ENCODE data around the gene ANKRD13D. TPM values are rescaled to one million over a fixed set of nuclear protein-coding genes. Genes with fewer than 3 reads are reported as not detected.

Gene ANKRD13D
- total and polyA plus RNA-seq, 2 donors from 2014 or later, result 21.9 to 68.3 TPM

GRCh38 chr11:67283481-67283963 lies 5.6 kb upstream of the ANKRD13D start:
- TF ChIP-seq CTCF (IDR thresholded peaks at IDR 0.05; ENCODE audit: borderline replicate concordance, extremely low read depth, insufficient read depth), result no peak
- DNase-seq, result no peak
- Histone ChIP-seq H3K27me3 (ENCODE audit: control insufficient read depth, insufficient read depth, low read length) (no peaks in the 10 kb centered on the region), H3K4me1 (ENCODE audit: control insufficient read depth in 2 of 3, insufficient read depth in 2 of 3, low read depth in 1 of 3, low read length in 3 of 3) (peaks cover 0 to 20% (median 12%) of the 10 kb centered on the region in 3 donors), H3K36me3 (ENCODE audit: control insufficient read depth in 2 of 3, insufficient read depth in 3 of 3, low read length in 3 of 3) (peaks cover 0 to 48% (median 23%) of the 10 kb centered on the region in 3 donors), H3K4me3 (ENCODE audit: low read length in 3 of 3) (no peak overlapping the region), H3K27ac (ENCODE audit: low read depth in 2 of 2, low read length in 2 of 2) (no peak overlapping the region), H3K9me3 (ENCODE audit: control insufficient read depth in 2 of 3, insufficient read depth in 1 of 3, low read length in 3 of 3) (no peaks in the 10 kb centered on the region), H3K9ac (ENCODE audit: low read length in 3 of 3) (no peak overlapping the region)
- FAIRE-seq, result no peak
- intact Hi-C loops (cut with DNase I), result no loop called here

- peaks cover 0 to 40% (median 23%) of the 10 kb centered on the region in 3 donors for H3K36me3 ChIP-seq (ENCODE audit: control insufficient read depth in 2 of 3, insufficient read depth in 3 of 3, low read length in 3 of 3)
- intact Hi-C loops (cut with DNase I), result no loop called here
- no peaks in the 10 kb centered on the region for H3K9me3 ChIP-seq (ENCODE audit: control insufficient read depth in 2 of 3, insufficient read depth in 1 of 3, low read length in 3 of 3)
- no peak overlapping the region for H3K27ac ChIP-seq (ENCODE audit: low read depth in 2 of 2, low read length in 2 of 2)
- H3K9ac ChIP-seq (ENCODE audit: low read length in 3 of 3), result no peak overlapping the region
- H3K4me3 ChIP-seq (ENCODE audit: low read length in 3 of 3), result no peak overlapping the region
- DNase-seq (peak in 1 of 5 donors; percentile 77), FAIRE-seq (no peak)
- H3K4me1 ChIP-seq (ENCODE audit: control insufficient read depth in 2 of 3, insufficient read depth in 2 of 3, low read depth in 1 of 3, low read length in 3 of 3), result peaks cover 0 to 21% (median 12%) of the 10 kb centered on the region in 3 donors
- H3K27me3 ChIP-seq (ENCODE audit: control insufficient read depth, insufficient read depth, low read length), result no peaks in the 10 kb centered on the region
- TF ChIP-seq CTCF (IDR thresholded peaks at IDR 0.05; ENCODE audit: borderline replicate concordance, extremely low read depth, insufficient read depth), result no peak
Observed at GRCh38 chr11:67284811-67285540, 4.1 kb upstream of the ANKRD13D start.

DNA sequence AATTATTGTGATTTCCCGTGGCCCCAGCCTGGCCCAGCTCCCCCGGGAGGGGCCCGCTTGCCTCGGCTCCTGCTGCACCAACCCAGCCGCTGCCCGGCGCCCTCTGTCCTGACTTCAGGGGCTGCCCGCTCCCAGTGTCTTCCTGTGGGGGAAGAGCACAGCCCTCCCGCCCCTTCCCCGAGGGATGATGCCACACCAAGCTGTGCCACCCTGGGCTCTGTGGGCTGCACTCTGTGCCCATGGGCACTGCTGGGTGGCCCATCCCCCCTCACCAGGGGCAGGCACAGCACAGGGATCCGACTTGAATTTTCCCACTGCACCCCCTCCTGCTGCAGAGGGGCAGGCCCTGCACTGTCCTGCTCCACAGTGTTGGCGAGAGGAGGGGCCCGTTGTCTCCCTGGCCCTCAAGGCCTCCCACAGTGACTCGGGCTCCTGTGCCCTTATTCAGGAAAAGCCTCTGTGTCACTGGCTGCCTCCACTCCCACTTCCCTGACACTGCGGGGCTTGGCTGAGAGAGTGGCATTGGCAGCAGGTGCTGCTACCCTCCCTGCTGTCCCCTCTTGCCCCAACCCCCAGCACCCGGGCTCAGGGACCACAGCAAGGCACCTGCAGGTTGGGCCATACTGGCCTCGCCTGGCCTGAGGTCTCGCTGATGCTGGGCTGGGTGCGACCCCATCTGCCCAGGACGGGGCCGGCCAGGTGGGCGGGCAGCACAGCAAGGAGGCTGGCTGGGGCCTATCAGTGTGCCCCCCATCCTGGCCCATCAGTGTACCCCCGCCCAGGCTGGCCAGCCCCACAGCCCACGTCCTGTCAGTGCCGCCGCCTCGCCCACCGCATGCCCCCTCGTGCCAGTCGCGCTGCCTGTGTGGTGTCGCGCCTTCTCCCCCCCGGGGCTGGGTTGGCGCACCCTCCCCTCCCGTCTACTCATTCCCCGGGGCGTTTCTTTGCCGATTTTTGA lies 3.3 kb upstream of the ANKRD13D start:
- peaks cover 0 to 31% (median 20%) of the 10 kb centered on the region in 3 donors for H3K36me3 ChIP-seq (ENCODE audit: control insufficient read depth in 2 of 3, insufficient read depth in 3 of 3, low read length in 3 of 3)
- no peak for TF ChIP-seq CTCF (IDR thresholded peaks at IDR 0.05; ENCODE audit: borderline replicate concordance, extremely low read depth, insufficient read depth)
- no peak overlapping the region for H3K9ac ChIP-seq (ENCODE audit: low read length in 3 of 3)
- no peak overlapping the region for H3K4me3 ChIP-seq (ENCODE audit: low read length in 3 of 3)
- no peak for FAIRE-seq
- H3K4me1 ChIP-seq (ENCODE audit: control insufficient read depth in 2 of 3, insufficient read depth in 2 of 3, low read depth in 1 of 3, low read length in 3 of 3), result peaks cover 0 to 24% (median 12%) of the 10 kb centered on the region in 3 donors
- H3K27me3 ChIP-seq (ENCODE audit: control insufficient read depth, insufficient read depth, low read length), result no peaks in the 10 kb centered on the region
- H3K9me3 ChIP-seq (ENCODE audit: control insufficient read depth in 2 of 3, insufficient read depth in 1 of 3, low read length in 3 of 3), result no peaks in the 10 kb centered on the region
- peak overlapping the region in 1 of 2 donors; percentile 16 for H3K27ac ChIP-seq (ENCODE audit: low read depth in 2 of 2, low read length in 2 of 2)
- intact Hi-C loops (cut with DNase I), result no loop called here
- peak in 1 of 5 donors; percentile 77 for DNase-seq

Measured in kidney (tissue), 14 donors.